GM21390 (cell line): ENCODE results near the gene KCTD7.
A peak's percentile ranks its signal among the peaks of the same experiment; 100 is the strongest.
"Not testable (repeated sequence)": the region's sequence is repeated elsewhere in the genome, so short reads cannot be mapped to it uniquely, and the experiment has no call there.

Source experiments
- ATAC-seq: cut with Tn5 transposase; IDR thresholded peaks from one replicate; pipeline ENCODE4 v1.9.1; 2021; ENCODE audit not compliant: unreplicated experiment

The KCTD7 gene

DNA sequence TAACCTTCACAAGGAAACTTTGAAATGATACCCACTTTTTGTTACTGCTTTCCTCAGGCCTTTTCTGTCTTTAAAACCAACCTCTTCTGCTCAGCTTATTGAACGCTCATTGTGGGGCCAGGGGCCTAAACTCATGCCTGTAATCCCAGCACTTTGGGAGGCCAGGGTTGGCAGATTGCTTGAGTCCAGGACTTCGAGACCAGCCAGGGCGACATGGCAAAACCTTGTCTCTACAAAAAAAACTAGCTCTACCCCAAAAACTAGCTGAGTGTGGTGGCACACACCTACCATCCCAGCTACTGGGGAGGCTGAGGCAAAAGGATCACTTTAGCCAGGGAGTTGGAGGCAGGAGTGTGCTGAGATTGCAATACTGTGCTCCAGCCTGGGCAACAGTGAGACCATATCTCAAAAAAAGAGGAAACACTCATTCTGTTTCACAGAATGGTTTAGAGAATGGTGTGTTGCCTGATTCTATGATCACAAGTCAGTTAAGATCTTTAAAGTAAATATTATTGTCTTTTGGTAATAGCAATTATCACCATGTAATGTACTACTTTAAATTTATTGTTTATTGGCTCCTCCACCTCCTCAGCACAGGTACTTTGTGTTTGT is 51.1 kb downstream of the KCTD7 start:
- ATAC-seq, result no peak

- ATAC-seq, result peak; percentile 95
Observed at GRCh38 chr7:66681491-66682349, 53.0 kb downstream of the KCTD7 start.

DNA sequence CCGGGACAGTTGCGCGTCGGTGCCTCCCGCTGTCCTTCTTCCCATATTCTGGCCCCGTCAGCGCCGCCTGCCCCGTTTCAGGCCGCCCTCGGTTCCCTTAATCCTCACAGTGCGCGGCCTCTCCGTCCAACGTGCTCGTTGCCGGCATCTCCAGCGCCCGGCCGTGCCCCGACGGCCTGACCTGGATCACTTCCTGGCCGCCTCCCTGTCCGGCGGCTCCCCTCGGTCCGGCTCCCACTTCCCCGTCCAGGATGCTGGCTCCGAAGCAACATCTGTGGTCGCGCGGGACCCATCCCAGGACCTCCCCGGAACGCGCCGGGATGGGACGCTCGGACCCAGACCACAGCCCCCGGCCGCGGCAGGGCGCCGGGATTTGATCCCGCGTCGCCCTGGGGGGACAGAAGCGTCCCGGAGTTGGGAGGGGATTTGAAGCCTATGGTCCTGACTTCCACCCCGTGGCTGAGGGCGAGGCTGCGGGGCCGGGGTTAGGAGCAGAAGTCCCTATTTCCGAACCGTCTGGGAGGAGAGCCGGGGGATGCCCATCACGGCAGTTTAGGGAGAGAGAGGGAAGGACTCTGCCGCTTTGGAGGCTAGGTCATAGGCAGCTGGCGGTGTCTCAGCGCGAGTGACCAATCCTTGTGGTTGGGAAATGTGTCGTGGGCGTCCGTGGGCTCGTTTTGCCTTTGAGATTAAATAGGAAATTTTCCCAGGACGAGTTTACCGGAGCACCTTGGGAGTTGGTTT is 53.8 kb downstream of the KCTD7 start:
- ATAC-seq, result peak; percentile 21

DNA sequence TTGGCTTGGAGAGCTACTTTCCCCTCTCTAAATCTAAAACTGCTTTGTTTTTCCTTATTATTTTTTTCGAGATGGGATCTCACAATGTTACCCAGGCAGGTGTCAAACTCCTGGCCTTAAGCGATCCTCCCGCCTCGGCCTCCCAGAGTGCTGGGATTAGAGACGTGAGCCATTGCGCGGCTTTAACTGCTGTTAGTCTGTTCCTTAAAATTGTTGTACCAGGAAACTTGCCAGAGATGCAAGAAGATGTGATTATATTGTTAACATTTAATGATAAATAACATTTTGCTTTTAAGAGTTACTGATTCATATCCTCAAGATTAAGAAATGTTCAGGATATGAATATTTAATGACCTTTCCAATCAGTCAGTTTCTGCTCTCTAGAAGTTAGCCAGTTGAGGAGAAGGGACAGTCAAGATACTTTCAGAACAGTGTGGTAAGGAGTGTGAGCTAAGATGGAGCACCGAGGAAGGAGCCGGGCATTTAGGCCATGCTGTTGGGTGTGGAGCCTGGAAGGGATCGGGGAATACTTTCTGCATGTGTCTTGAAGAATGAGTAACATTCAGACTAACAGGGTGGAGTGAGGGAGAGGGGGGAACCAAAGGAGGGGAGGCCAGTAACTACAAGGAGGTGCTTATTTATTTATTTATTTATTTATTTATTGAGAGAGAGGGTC is 54.6 kb downstream of the KCTD7 start:
- ATAC-seq, result not testable (repeated sequence)

DNA sequence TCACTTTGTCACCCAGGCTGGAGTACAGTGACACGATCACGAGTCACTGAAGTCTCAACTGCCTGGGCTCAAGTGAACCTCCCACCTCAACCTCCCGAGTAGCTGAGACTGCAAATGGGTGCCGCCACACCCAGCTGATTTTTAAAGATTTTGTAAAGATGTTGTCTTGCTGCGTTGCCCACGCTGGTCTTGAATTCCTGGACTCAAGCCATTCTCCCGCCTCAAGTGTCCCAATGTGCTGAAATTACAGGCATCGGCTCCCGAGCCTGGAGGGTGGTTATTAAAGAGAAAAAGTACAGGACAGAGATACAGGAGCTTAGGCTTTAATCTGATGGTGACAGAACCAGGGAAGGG is 55.1 kb downstream of the KCTD7 start:
- no peak for ATAC-seq

DNA sequence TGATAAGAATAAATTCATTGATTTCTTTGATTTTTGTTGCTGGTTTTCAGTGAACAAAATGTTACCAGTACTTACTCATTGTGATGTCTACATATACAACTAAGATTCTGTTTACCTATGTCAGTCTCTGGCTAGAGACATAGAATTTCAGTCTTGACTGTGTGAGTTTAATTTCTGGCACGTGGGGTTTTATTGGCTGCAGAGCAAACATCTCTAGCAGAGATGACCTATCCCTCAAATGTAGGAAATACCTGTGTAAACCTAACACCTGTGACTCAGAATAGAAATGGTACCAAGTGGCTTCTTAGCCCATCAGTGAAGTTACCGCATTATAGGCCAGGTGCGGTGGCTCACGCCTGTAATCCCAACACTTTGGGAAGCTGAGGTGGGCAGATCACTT is 57.0 kb downstream of the KCTD7 start:
- ATAC-seq, result not testable (repeated sequence)

GRCh38 chr7:66687186-66687585 is 58.5 kb downstream of the KCTD7 start:
- no peak for ATAC-seq

DNA sequence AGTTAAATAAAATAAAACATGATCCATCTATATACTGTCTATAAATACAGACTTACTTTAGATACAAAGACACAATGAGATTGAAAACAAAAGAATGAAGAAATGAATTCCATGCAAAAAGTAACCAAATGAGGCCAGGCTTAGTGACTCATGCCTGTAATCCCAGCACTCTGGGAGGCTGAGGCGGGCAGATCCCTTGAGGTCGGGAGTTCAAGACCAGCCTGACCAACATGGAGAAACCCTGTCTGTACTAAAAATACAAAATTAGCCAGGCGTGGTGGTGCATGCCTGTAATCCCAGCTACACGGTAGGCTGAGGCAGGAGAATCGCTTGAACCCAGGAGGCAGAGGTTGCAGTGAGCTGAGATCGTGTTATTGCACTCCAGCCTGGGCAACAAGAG is 59.0 kb downstream of the KCTD7 start:
- not testable (repeated sequence) for ATAC-seq

DNA sequence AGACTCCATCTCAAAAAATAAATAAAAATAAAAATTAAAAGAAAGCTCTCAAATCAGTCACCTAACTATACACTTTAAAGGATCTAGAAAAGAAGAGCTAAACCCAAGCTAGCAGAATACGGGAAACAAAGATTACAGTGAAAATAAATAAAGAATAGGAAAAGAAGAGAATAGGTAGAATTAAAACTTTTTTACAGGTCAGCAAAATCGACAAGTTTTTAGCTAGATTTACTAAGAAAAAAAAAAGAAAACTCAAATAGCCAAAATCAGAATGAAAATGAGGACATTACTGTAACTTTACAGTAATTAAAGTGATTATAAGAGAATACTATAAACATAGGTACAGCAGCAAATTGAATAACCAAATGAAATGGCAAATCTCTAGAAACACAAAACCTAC is 60.4 kb downstream of the KCTD7 start:
- no peak for ATAC-seq

DNA sequence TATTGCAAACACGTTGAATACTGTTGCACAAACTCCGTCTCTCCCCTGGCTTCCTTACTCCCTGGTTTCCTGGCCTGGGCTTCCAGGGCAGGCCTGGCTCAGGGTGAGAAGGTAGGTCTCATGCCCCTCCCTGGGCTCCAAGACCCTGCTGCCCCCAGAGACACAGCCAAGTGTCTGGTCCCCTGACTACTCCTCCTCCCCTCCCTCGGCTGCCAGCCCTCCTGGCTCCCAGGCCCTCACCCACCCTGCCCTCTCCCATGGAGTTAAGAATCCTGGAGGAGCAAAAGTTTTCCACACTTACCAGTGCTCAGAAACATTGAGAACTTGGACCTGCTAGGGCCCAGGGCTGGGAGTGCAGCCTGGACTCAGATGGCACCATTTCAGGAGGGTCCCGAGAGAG is 64.7 kb downstream of the KCTD7 start:
- ATAC-seq, result no peak
